Measurements from ENCODE around the gene DIP2B. TPM values are rescaled to one million over a fixed set of nuclear protein-coding genes. Genes with fewer than 3 reads are reported as not detected.

DIP2B gene
- total and polyA plus RNA-seq, 2 of the 13 experiments (the other 11 are each of a cell fraction or from before 2014, with no cell fraction given), result 32.1 to 35.8 TPM

GRCh38 chr12:50458606-50459005 lies 46.2 kb upstream of the DIP2B start (continued):
- no peak for TF ChIP-seq ISL2 (CRISPR knock-in tag; IDR thresholded peaks at IDR 0.05)
- no peak for TF ChIP-seq ZMYM3 (CRISPR knock-in tag; IDR thresholded peaks at IDR 0.05)
- TF ChIP-seq SRSF9 (IDR thresholded peaks at IDR 0.05; ENCODE audit: borderline replicate concordance, insufficient read depth, low read depth, low read length, poor library complexity, severe bottlenecking), result no peak
- TF ChIP-seq NR2C2 (CRISPR knock-in tag; IDR thresholded peaks at IDR 0.05; ENCODE audit: borderline replicate concordance), result no peak
- no peak for TF ChIP-seq ARNT (IDR thresholded peaks at IDR 0.05)

- H2AFZ ChIP-seq (ENCODE audit: low read length), result no peak overlapping the region
- no peak for FAIRE-seq
- H3K4me2 ChIP-seq (ENCODE audit: low read depth, low read length), result no peak overlapping the region
- peaks cover 16 to 63% of the 10 kb centered on the region in 2 experiments for H3K36me3 ChIP-seq (replicated peaks in 1 of 2; ENCODE audit: control insufficient read depth in 1 of 2, insufficient read depth in 2 of 2, low read length in 2 of 2)
- no peak for ATAC-seq
- in situ Hi-C loops (cut with HindIII; ENCODE audit: extremely low pct_ligation_motif_present, low pct_unique_long_range_greater_than_20kb), result no loop called here
- BruUV-seq (replicated peaks), result no TSS peak
- POLR2A ChIA-PET, result no interaction called here
- no peaks in the 10 kb centered on the region for H3K9me3 ChIP-seq (ENCODE audit: low read length)
- 100% methylated on average over 3 of the region's 3 CpGs for WGBS (ENCODE audit: low lambda C conversion rate)
- H3K4me1 ChIP-seq (ENCODE audit: insufficient read depth, low read length), result no peaks in the 10 kb centered on the region
- H3K79me2 ChIP-seq (ENCODE audit: insufficient read depth, low read length), result no peaks in the 10 kb centered on the region
- no peak for DNase-seq (ENCODE audit: low spot score)
- no peak overlapping the region for H3K9ac ChIP-seq (ENCODE audit: insufficient read depth, low read depth, low read length)
- H3K27ac ChIP-seq (ENCODE audit: extremely low read length, insufficient read depth, low read length), result no peak overlapping the region
- H3K27me3 ChIP-seq (ENCODE audit: control insufficient read depth in 1 of 2, insufficient read depth in 2 of 2, low read length in 2 of 2), result no peaks in the 10 kb centered on the region
- intact Hi-C loops (cut with micrococcal nuclease; ENCODE audit: unreplicated experiment), result no loop called here
- no peak overlapping the region for H3K4me3 ChIP-seq (replicated peaks in 1 of 3; ENCODE audit: insufficient read depth in 1 of 3, low read depth in 2 of 3, low read length in 3 of 3)
- CTCF ChIA-PET (ENCODE audit: low intra/inter-chr PET ratio, low total read pairs), result no interaction called here
- no peaks in the 10 kb centered on the region for H4K20me1 ChIP-seq (ENCODE audit: insufficient read depth, low read length)
- no peak for TF ChIP-seq IRX3 (CRISPR knock-in tag; IDR thresholded peaks at IDR 0.05; ENCODE audit: borderline replicate concordance, low read depth)
- no peak for TF ChIP-seq KLF13 (CRISPR knock-in tag; IDR thresholded peaks at IDR 0.05)
- TF ChIP-seq, protein P1, sequence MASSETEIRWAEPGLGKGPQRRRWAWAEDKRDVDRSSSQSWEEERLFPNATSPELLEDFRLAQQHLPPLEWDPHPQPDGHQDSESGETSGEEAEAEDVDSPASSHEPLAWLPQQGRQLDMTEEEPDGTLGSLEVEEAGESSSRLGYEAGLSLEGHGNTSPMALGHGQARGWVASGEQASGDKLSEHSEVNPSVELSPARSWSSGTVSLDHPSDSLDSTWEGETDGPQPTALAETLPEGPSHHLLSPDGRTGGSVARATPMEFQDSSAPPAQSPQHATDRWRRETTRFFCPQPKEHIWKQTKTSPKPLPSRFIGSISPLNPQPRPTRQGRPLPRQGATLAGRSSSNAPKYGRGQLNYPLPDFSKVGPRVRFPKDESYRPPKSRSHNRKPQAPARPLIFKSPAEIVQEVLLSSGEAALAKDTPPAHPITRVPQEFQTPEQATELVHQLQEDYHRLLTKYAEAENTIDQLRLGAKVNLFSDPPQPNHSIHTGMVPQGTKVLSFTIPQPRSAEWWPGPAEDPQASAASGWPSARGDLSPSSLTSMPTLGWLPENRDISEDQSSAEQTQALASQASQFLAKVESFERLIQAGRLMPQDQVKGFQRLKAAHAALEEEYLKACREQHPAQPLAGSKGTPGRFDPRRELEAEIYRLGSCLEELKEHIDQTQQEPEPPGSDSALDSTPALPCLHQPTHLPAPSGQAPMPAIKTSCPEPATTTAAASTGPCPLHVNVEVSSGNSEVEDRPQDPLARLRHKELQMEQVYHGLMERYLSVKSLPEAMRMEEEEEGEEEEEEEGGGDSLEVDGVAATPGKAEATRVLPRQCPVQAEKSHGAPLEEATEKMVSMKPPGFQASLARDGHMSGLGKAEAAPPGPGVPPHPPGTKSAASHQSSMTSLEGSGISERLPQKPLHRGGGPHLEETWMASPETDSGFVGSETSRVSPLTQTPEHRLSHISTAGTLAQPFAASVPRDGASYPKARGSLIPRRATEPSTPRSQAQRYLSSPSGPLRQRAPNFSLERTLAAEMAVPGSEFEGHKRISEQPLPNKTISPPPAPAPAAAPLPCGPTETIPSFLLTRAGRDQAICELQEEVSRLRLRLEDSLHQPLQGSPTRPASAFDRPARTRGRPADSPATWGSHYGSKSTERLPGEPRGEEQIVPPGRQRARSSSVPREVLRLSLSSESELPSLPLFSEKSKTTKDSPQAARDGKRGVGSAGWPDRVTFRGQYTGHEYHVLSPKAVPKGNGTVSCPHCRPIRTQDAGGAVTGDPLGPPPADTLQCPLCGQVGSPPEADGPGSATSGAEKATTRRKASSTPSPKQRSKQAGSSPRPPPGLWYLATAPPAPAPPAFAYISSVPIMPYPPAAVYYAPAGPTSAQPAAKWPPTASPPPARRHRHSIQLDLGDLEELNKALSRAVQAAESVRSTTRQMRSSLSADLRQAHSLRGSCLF (CRISPR knock-in tag; IDR thresholded peaks at IDR 0.05; ENCODE audit: borderline replicate concordance), result no peak
- TF ChIP-seq HMGXB4 (CRISPR knock-in tag; IDR thresholded peaks at IDR 0.05; ENCODE audit: borderline replicate concordance in 1 of 2, low read depth in 1 of 2), result no peak
- TF ChIP-seq ZNF883 (CRISPR knock-in tag; IDR thresholded peaks at IDR 0.05; ENCODE audit: not compliant biosample characterization), result no peak
- TF ChIP-seq ZEB1 (IDR thresholded peaks at IDR 0.05; ENCODE audit: insufficient replicate concordance, low read depth), result no peak
- no peak for TF ChIP-seq HMGXB3 (CRISPR knock-in tag; IDR thresholded peaks at IDR 0.05; ENCODE audit: borderline replicate concordance)
These were observed 37.3 kb upstream of the DIP2B start for GRCh38 chr12:50467439-50467838.
